HCT116 (cell line): Measurements from ENCODE around the gene TAC1. TPM values are rescaled to one million over a fixed set of nuclear protein-coding genes. Genes with fewer than 3 reads are reported as not detected.

Experiments used
- ATAC-seq: fragments of 200-7000 bp; cut with Tn5 transposase; 2 replicates; pipeline ENCODE4 v1.9.1; 2020; ENCODE audit warnings: mild to moderate bottlenecking, moderate library complexity
- BruUV-seq: library from RNA; stranded (reverse); fragments of 400-500 nt; replicated peaks from 2 replicates; lab custom pipeline; 2021; lab: Mats Ljungman, UMichigan
- CTCF ChIA-PET: fragments of 300-600 bp; sonication (Branson Sonifier 250); formaldehyde crosslinking; loops from one replicate; lab custom pipeline; 2021; ENCODE audit warnings: antibody characterized with exemption; lab: Charles Lee
- POLR2A ChIA-PET: fragments of 300-600, 350-600 bp; sonication (Branson Sonifier 250); formaldehyde crosslinking; loops from one replicate; lab custom pipeline; 2021; ENCODE audit warnings: antibody characterized with exemption; lab: Charles Lee
- RAD21 ChIA-PET, 2 experiments: fragments of 300-600 bp; sonication (Branson Sonifier 250); formaldehyde crosslinking; loops; one replicate each; lab custom pipeline; 2023; ENCODE audit warnings: low total read pairs in 2 of 2; ENCODE audit not compliant: uncharacterized antibody in 2 of 2, unreplicated experiment in 2 of 2, low non-redundant PET in 1 of 2; lab: Charles Lee
- DNase-seq: peaks from one replicate; pipeline ENCODE4 v3.0.0-alpha.2; 2010; ENCODE audit warnings: low read depth, low spot score
- H2AFZ ChIP-seq: fragments of 200-600 bp; shearing (Covaris generic), sonication (generic); 2 replicates; pipeline ENCODE4 v1.6.1; 2017; ENCODE audit warnings: low read depth, mixed run types, mixed read lengths, antibody characterized with exemption, low read length; ENCODE audit not compliant: poor library complexity, severe bottlenecking
- H3K27ac ChIP-seq: 2 replicates; pipeline ENCODE4 v1.5.1; 2012; ENCODE audit warnings: low read depth, low read length
- H3K27me3 ChIP-seq: fragments of 200-600 bp; sonication (generic); 2 replicates; pipeline ENCODE4 v1.6.1; 2016; ENCODE audit warnings: mixed run types, low read length, mixed read lengths; ENCODE audit not compliant: insufficient read depth
- H3K36me3 ChIP-seq, 2 experiments: fragments of 200-500 bp in 1 of 2; fragments of 200-600 bp in 1 of 2; sonication (Bioruptor generic) in 1 of 2; sonication (generic) in 1 of 2; 2 replicates each; pipeline versions ENCODE4 v1.5.1 to v1.6.1; 2014 to 2016; ENCODE audit warnings: low read length in 2 of 2, inconsistent platforms in 1 of 2, mixed read lengths in 1 of 2, mixed run types in 1 of 2; ENCODE audit not compliant: insufficient read depth in 2 of 2, control insufficient read depth in 1 of 2
- H3K4me1 ChIP-seq, 2 experiments: fragments of 200-600 bp in 1 of 2; sonication (generic) in 1 of 2; 2 replicates each; pipeline versions ENCODE4 v1.5.1 to v1.6.1; 2012 to 2017; ENCODE audit warnings: low read length in 2 of 2, inconsistent platforms in 1 of 2, mild to moderate bottlenecking in 1 of 2, mixed read lengths in 1 of 2, mixed run types in 1 of 2, moderate library complexity in 1 of 2; ENCODE audit not compliant: insufficient read depth in 2 of 2, control insufficient read depth in 1 of 2
- H3K4me2 ChIP-seq: fragments of 200-600 bp; sonication (generic); 2 replicates; pipeline ENCODE4 v1.6.1; 2017; ENCODE audit warnings: mixed run types, low read length, mixed read lengths
- H3K4me3 ChIP-seq, 2 experiments: fragments of 200-600 bp in 1 of 2; sonication (generic) in 1 of 2; replicated peaks in 1 of 2; 2 replicates each; pipeline ENCODE4 v1.5.1; 2011 to 2016; ENCODE audit warnings: low read length in 2 of 2, control low read depth in 1 of 2, low read depth in 1 of 2, mild to moderate bottlenecking in 1 of 2, mixed read lengths in 1 of 2, mixed run types in 1 of 2
- H3K79me2 ChIP-seq: fragments of 200-600 bp; sonication (generic); 2 replicates; pipeline ENCODE4 v1.6.1; 2017; ENCODE audit warnings: mild to moderate bottlenecking, mixed run types, low read length, moderate library complexity, mixed read lengths; ENCODE audit not compliant: insufficient read depth
- H3K9ac ChIP-seq: fragments of 200-600 bp; sonication (generic); 2 replicates; pipeline ENCODE4 v1.6.1; 2016; ENCODE audit warnings: low read length, mixed read lengths
- H3K9me2 ChIP-seq: fragments of 200-600 bp; sonication (generic), shearing (Covaris generic); 2 replicates; pipeline ENCODE4 v1.6.1; 2017; ENCODE audit warnings: mixed run types, mild to moderate bottlenecking, moderate library complexity; ENCODE audit not compliant: insufficient read depth
- H3K9me3 ChIP-seq, 2 experiments: fragments of 200-500 bp in 1 of 2; fragments of 200-600 bp in 1 of 2; sonication (Bioruptor generic) in 1 of 2; sonication (generic) in 1 of 2; 2 replicates each; pipeline ENCODE4 v1.6.1; 2014 to 2017; ENCODE audit warnings: low read length in 2 of 2, mixed read lengths in 2 of 2, inconsistent platforms in 1 of 2, low read depth in 1 of 2, mild to moderate bottlenecking in 1 of 2, mixed run types in 1 of 2, moderate library complexity in 1 of 2; ENCODE audit not compliant: control insufficient read depth in 1 of 2, insufficient read depth in 1 of 2
- H4K20me1 ChIP-seq: fragments of 200-600 bp; sonication (generic), shearing (Covaris generic); 2 replicates; pipeline ENCODE4 v1.6.1; 2017; ENCODE audit warnings: mixed run types, mild to moderate bottlenecking, moderate library complexity; ENCODE audit not compliant: insufficient read depth
- CEBPB ChIP-seq: IDR thresholded peaks from 2 replicates; pipeline ENCODE4 v1.6.1; 2012; ENCODE audit warnings: low read depth
- EZH2 ChIP-seq: fragments of 200-600 bp; sonication (generic); IDR thresholded peaks from 2 replicates; pipeline ENCODE4 v1.6.1; 2017; ENCODE audit warnings: antibody characterized with exemption, mixed run types
- FOSL1 ChIP-seq: IDR thresholded peaks from 2 replicates; pipeline ENCODE4 v1.6.1; 2012; ENCODE audit warnings: low read depth
- JUND ChIP-seq: IDR thresholded peaks from 2 replicates; pipeline ENCODE4 v1.6.1; 2012
- POLR2A ChIP-seq: IDR thresholded peaks from 2 replicates; pipeline ENCODE4 v1.7.0; 2011; ENCODE audit warnings: borderline replicate concordance; ENCODE audit not compliant: insufficient read depth, insufficient read length; ENCODE audit errors: extremely low read depth
- RAD21 ChIP-seq: IDR thresholded peaks from 2 replicates; pipeline ENCODE4 v1.6.1; 2012; ENCODE audit warnings: low read depth, mild to moderate bottlenecking
- SIN3A ChIP-seq: IDR thresholded peaks from 2 replicates; pipeline ENCODE4 v1.6.1; 2012; ENCODE audit warnings: low read depth
- SRF ChIP-seq: IDR thresholded peaks from 2 replicates; pipeline ENCODE4 v1.6.1; 2012; ENCODE audit warnings: low read depth
- YY1 ChIP-seq: IDR thresholded peaks from 2 replicates; pipeline ENCODE4 v1.6.1; 2011; ENCODE audit warnings: low read length, low read depth, moderate library complexity, mild to moderate bottlenecking; ENCODE audit not compliant: insufficient replicate concordance; ENCODE audit errors: extremely low read depth
- ZFX ChIP-seq: fragments of 450-650 bp; IDR thresholded peaks from 2 replicates; pipeline ENCODE4 v1.6.1; 2017
- ZNF274 ChIP-seq: fragments of 200-500 bp; sonication (Bioruptor generic); IDR thresholded peaks from 2 replicates; pipeline ENCODE4 v1.6.1; 2014; ENCODE audit warnings: mild to moderate bottlenecking, low read depth, low read length, inconsistent platforms
- intact Hi-C: fragments of 100-400 bp; cut with micrococcal nuclease; formaldehyde crosslinking; loops from 2 replicates; pipeline ENCODE4 v1.10.0; 2022
- total RNA-seq: library from RNA; stranded (reverse); gene quantifications from one replicate; pipeline ENCODE4 v1.2.1, GENCODE V29; 2021; ENCODE audit not compliant: unreplicated experiment
- TF ChIP-seq, protein P1 (sequence below): IDR thresholded peaks from 2 replicates; pipeline ENCODE4 v1.6.1; 2011; ENCODE audit warnings: mild to moderate bottlenecking, low read length, moderate library complexity; ENCODE audit not compliant: insufficient replicate concordance; ENCODE audit errors: extremely low read depth

TAC1 gene
- total RNA-seq, 1 experiment from 2014 or later = not detected

DNA sequence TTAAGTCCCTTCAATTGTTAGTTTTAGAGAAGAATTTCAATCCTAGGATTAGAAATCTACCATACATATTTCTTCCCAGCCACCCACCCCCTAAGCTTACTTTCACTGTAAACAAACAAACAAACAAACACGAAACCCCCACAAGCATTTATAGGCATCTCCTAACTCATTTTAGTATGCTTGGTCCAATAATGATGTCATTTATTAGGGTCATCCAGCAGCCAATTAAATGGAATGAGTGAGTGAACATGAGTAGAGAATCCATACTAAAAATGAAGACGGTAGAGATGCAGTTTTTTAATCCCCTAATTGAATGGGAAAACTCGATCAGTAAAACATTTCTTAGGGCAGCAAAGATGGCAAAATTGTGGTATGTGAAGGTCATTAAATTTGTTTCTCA, 3.2 kb downstream of the TAC1 start:
- intact Hi-C loops = no loop called here
- no peaks in the 10 kb centered on the region for H3K36me3 ChIP-seq
- no peaks in the 10 kb centered on the region for H3K9me2 ChIP-seq
- no peak for TF ChIP-seq POLR2A
- no peak for TF ChIP-seq JUND
- no peak for TF ChIP-seq CEBPB
- no peak for TF ChIP-seq EZH2
- no peak for TF ChIP-seq YY1
- TF ChIP-seq ZNF274 = no peak
- no peak for TF ChIP-seq SIN3A
- no peak for TF ChIP-seq FOSL1
- TF ChIP-seq RAD21 = no peak
- no peak for TF ChIP-seq ZFX
- TF ChIP-seq, protein P1, sequence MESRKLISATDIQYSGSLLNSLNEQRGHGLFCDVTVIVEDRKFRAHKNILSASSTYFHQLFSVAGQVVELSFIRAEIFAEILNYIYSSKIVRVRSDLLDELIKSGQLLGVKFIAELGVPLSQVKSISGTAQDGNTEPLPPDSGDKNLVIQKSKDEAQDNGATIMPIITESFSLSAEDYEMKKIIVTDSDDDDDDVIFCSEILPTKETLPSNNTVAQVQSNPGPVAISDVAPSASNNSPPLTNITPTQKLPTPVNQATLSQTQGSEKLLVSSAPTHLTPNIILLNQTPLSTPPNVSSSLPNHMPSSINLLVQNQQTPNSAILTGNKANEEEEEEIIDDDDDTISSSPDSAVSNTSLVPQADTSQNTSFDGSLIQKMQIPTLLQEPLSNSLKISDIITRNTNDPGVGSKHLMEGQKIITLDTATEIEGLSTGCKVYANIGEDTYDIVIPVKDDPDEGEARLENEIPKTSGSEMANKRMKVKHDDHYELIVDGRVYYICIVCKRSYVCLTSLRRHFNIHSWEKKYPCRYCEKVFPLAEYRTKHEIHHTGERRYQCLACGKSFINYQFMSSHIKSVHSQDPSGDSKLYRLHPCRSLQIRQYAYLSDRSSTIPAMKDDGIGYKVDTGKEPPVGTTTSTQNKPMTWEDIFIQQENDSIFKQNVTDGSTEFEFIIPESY = no peak
- TF ChIP-seq SRF = no peak
- TF ChIP-seq, all 23 proteins: peak for 0
- Histone ChIP-seq H3K4me1 (no peaks in the 10 kb centered on the region), H3K27me3 (peaks cover 7% of the 10 kb centered on the region; the same call in 1 of the 2 replicates), H4K20me1 (no peaks in the 10 kb centered on the region), H3K9me3 (no peaks in the 10 kb centered on the region), H2AFZ (no peak overlapping the region), H3K9ac (no peak overlapping the region), H3K27ac (no peak overlapping the region), H3K4me2 (no peak overlapping the region), H3K4me3 (no peak overlapping the region), H3K79me2 (no peaks in the 10 kb centered on the region)
- CTCF ChIA-PET = no interaction called here
- ATAC-seq (no peak), DNase-seq (no peak)
- POLR2A ChIA-PET = no interaction called here
- no TSS peak for BruUV-seq
- RAD21 ChIA-PET = no interaction called here
